ENCODE measurements around the gene FBXO21.
"Not testable (repeated sequence)": the region's sequence is repeated elsewhere in the genome, so short reads cannot be mapped to it uniquely, and the experiment has no call there.

FBXO21 gene

DNA sequence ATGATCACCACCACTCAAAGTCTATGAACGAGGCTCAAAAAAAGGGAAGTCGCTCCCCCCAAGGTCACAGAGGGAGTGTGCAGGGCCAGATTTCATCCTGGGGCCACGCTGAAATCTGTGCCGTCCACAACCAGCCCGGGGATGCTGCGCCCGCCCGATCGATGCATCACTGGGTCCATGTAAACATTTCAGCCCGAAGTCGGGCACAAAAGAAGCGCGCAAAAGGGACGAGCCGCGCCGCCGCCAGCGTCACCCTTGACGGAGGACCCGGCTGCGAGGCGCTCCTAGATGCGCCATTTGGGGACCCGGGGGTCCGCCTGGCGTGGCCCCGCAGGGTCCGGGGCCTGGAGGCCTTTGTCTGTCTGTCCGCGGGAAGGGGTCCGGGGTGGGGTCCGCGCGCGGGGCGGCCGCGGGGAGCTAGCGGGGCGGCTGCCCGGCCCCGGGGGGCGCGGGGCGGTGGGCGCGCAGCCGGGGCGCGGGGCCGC is 503 bp downstream of the FBXO21 start:
- peaks cover 37% of the 10 kb centered on the region for H3K27me3 Mint-ChIP-seq

GRCh38 chr12:117188961-117189724 is 1.1 kb downstream of the FBXO21 start:
- H3K27me3 Mint-ChIP-seq = peaks cover 35% of the 10 kb centered on the region
- H3K36me3 Mint-ChIP-seq (ENCODE audit: low read depth) = peaks cover 35% of the 10 kb centered on the region
- peak overlapping the region; percentile 77 for H3K27ac Mint-ChIP-seq
- peaks cover 19% of the 10 kb centered on the region for H3K4me1 Mint-ChIP-seq (ENCODE audit: low read depth)
- peak overlapping the region; percentile 84 for H3K4me3 Mint-ChIP-seq
- intact Hi-C loops (cut with micrococcal nuclease) = no loop called here
- peaks cover 8% of the 10 kb centered on the region for H3K9me3 Mint-ChIP-seq

More for the DNA sequence above, 503 bp downstream of the FBXO21 start:
- Mint-ChIP-seq H3K9me3 (peaks cover 9% of the 10 kb centered on the region), H3K4me3 (peak overlapping the region; percentile 84), H3K27ac (peak overlapping the region; percentile 77), H3K36me3 (ENCODE audit: low read depth) (peaks cover 29% of the 10 kb centered on the region), H3K4me1 (ENCODE audit: low read depth) (peaks cover 19% of the 10 kb centered on the region)
- intact Hi-C loops (cut with micrococcal nuclease) = no loop called here

- intact Hi-C loops (cut with micrococcal nuclease) = no loop called here
- no peaks in the 10 kb centered on the region for H3K9me3 Mint-ChIP-seq
- no peak overlapping the region for H3K4me3 Mint-ChIP-seq
- peaks cover 19% of the 10 kb centered on the region for H3K4me1 Mint-ChIP-seq (ENCODE audit: low read depth)
- H3K27ac Mint-ChIP-seq = no peak overlapping the region
- peaks cover 29% of the 10 kb centered on the region for H3K27me3 Mint-ChIP-seq
- H3K36me3 Mint-ChIP-seq (ENCODE audit: low read depth) = peaks cover 45% of the 10 kb centered on the region
These were observed 2.1 kb downstream of the FBXO21 start for GRCh38 chr12:117188121-117188665.

DNA sequence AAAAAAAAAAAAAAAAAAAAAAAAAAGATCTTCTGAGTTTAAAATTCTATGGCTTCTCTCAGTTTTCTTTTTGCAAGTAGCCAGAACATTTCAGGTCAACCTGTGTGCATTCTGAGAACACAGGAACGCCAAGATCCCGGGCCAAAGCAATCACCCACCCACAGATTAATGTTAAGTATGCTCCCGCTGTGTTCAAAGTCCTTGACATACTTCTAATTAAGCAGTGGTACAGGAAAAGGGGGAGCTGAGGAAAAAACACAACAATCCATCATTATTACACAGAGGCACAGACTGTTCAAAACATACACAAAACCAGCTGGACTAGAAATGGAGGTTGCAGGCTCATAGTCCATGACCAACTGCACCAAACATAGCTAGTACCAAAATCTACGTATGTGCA is 2.8 kb downstream of the FBXO21 start:
- Mint-ChIP-seq H3K27me3 (peaks cover 21% of the 10 kb centered on the region), H3K9me3 (no peaks in the 10 kb centered on the region), H3K27ac (no peak overlapping the region), H3K4me1 (ENCODE audit: low read depth) (peaks cover 19% of the 10 kb centered on the region), H3K4me3 (no peak overlapping the region), H3K36me3 (ENCODE audit: low read depth) (peaks cover 49% of the 10 kb centered on the region)
- intact Hi-C loops (cut with micrococcal nuclease) = no loop called here

- H3K4me1 Mint-ChIP-seq (ENCODE audit: low read depth) = no peaks in the 10 kb centered on the region
- H3K27ac Mint-ChIP-seq = no peak overlapping the region
- H3K36me3 Mint-ChIP-seq (ENCODE audit: low read depth) = peaks cover 87% of the 10 kb centered on the region
These were observed 7.4 kb downstream of the FBXO21 start for GRCh38 chr12:117182866-117183265.

DNA sequence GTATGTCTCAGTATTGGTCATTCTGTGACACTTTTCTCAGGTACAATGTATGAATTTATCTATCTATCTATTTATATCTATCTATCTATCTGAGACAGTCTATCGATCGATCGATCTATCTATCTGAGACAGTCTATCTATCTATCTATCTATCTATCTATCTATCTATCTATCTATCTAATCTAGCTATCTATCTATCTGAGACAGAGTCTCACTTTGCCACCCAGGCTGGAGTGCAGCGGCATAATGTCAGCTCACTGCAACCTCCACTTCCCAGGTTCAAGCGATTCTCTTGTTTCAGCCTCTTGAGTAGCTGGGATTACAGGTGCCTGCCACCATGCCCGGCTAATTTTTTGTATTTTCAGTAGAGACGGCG is 8.8 kb downstream of the FBXO21 start:
- H3K27me3 Mint-ChIP-seq; H3K4me1 Mint-ChIP-seq (ENCODE audit: low read depth); H3K9me3 Mint-ChIP-seq; intact Hi-C loops (cut with micrococcal nuclease); H3K4me3 Mint-ChIP-seq; H3K27ac Mint-ChIP-seq: not testable (repeated sequence)
- H3K36me3 Mint-ChIP-seq (ENCODE audit: low read depth) = peaks cover 86% of the 10 kb centered on the region

More at GRCh38 chr12:117182866-117183265, 7.4 kb downstream of the FBXO21 start:
- Mint-ChIP-seq H3K4me3 (no peak overlapping the region), H3K9me3 (no peaks in the 10 kb centered on the region), H3K27me3 (no peaks in the 10 kb centered on the region)
- intact Hi-C loops (cut with micrococcal nuclease) = no loop called here

DNA sequence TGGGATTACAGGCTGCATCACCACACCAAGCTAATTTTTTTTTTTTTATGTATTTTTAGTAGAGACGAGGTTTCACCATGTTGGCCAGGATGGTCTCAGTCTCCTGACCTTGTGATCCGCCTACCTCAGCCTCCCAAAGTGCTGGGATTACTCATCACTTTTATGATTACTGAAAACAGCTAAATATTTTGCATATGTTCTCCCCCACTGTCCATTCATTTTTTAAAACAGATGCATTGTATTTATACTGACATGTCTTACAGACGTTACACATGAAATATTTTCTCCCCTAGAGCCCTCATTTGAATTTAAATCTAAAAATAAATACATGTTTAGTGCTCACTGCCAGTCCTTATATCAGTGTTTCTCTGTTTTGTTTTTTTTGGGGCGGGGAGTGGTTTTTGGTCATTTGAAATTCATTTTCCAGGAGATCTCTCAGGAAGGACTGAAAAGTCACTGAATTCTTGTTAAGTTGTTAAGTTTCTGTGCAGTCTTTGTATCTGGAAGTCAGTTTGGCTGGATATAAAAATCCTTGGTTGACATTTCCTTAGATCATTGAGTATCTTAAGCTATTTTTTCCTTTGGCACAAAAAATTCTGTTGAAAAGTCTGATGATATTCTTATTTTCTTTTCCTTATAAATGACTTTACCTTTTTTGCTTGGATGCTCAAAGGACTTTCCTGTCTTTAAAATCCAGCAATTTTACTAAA is 9.4 kb downstream of the FBXO21 start:
- no peak overlapping the region for H3K27ac Mint-ChIP-seq
- intact Hi-C loops (cut with micrococcal nuclease) = no loop called here
- peaks cover 87% of the 10 kb centered on the region for H3K36me3 Mint-ChIP-seq (ENCODE audit: low read depth)
- no peaks in the 10 kb centered on the region for H3K27me3 Mint-ChIP-seq
- H3K4me1 Mint-ChIP-seq (ENCODE audit: low read depth) = no peaks in the 10 kb centered on the region
- no peaks in the 10 kb centered on the region for H3K9me3 Mint-ChIP-seq
- H3K4me3 Mint-ChIP-seq = no peak overlapping the region

DNA sequence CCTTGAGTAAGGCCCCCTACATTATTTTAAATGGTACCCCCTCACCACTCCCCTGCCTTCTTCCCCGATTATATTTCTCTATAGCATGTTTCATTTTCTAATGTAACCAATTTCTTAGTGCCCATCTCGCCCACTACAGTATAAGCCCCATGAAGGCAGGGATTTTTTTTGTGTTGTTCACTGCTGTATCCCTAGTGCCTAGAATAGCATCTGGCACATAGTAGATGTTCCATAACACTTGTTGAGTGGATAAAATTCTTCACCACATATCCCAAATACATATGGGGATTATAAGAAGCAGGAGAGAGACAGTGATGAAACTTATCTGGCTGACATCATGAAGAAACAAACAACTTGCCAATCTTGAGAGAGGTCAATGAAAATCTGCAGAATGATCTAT is 11.5 kb downstream of the FBXO21 start:
- H3K36me3 Mint-ChIP-seq (ENCODE audit: low read depth) = peaks cover 92% of the 10 kb centered on the region
- H3K4me3 Mint-ChIP-seq = no peak overlapping the region
- H3K27me3 Mint-ChIP-seq = no peaks in the 10 kb centered on the region
- no peaks in the 10 kb centered on the region for H3K9me3 Mint-ChIP-seq
- no peaks in the 10 kb centered on the region for H3K4me1 Mint-ChIP-seq (ENCODE audit: low read depth)
- intact Hi-C loops (cut with micrococcal nuclease) = no loop called here
- H3K27ac Mint-ChIP-seq = no peak overlapping the region

DNA sequence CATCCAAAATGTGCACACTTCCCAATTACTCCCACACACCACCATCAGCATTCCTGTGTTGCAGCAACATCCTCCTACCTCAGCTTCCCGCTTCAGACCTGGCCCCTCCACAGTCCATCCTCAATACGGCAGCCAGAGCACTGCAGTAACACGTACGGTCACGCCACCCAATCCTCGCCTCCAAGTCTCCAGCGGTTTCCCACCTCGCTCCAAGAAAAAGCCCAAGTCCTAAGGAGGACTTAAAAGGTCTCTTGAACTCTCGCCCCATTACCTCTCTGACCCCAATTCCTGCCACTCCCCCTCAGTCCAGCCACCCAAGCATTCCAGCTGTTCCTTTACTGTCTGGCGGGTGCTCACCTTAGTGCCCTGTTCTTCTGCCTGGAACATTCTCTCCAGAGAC is 12.0 kb downstream of the FBXO21 start:
- intact Hi-C loops (cut with micrococcal nuclease) = no loop called here
- H3K27ac Mint-ChIP-seq = no peak overlapping the region
- peaks cover 92% of the 10 kb centered on the region for H3K36me3 Mint-ChIP-seq (ENCODE audit: low read depth)
- no peaks in the 10 kb centered on the region for H3K27me3 Mint-ChIP-seq
- H3K9me3 Mint-ChIP-seq = no peaks in the 10 kb centered on the region
- no peaks in the 10 kb centered on the region for H3K4me1 Mint-ChIP-seq (ENCODE audit: low read depth)
- H3K4me3 Mint-ChIP-seq = no peak overlapping the region

GRCh38 chr12:117172168-117172567 is 18.1 kb downstream of the FBXO21 start:
- Mint-ChIP-seq H3K36me3 (ENCODE audit: low read depth) (peaks cover 96% of the 10 kb centered on the region), H3K4me1 (ENCODE audit: low read depth) (no peaks in the 10 kb centered on the region), H3K9me3 (no peaks in the 10 kb centered on the region), H3K27me3 (no peaks in the 10 kb centered on the region), H3K4me3 (no peak overlapping the region), H3K27ac (no peak overlapping the region)
- intact Hi-C loops (cut with micrococcal nuclease) = no loop called here

- no peaks in the 10 kb centered on the region for H3K27me3 Mint-ChIP-seq
- no peaks in the 10 kb centered on the region for H3K4me1 Mint-ChIP-seq (ENCODE audit: low read depth)
- no peak overlapping the region for H3K4me3 Mint-ChIP-seq
- peaks cover 96% of the 10 kb centered on the region for H3K36me3 Mint-ChIP-seq (ENCODE audit: low read depth)
- H3K9me3 Mint-ChIP-seq = no peaks in the 10 kb centered on the region
- no peak overlapping the region for H3K27ac Mint-ChIP-seq
- intact Hi-C loops (cut with micrococcal nuclease) = no loop called here
These were observed 18.6 kb downstream of the FBXO21 start for GRCh38 chr12:117171499-117172162.

- Mint-ChIP-seq H3K9me3 (no peaks in the 10 kb centered on the region), H3K36me3 (ENCODE audit: low read depth) (peaks cover 96% of the 10 kb centered on the region), H3K4me3 (no peak overlapping the region), H3K4me1 (ENCODE audit: low read depth) (no peaks in the 10 kb centered on the region), H3K27ac (no peak overlapping the region), H3K27me3 (no peaks in the 10 kb centered on the region)
- intact Hi-C loops (cut with micrococcal nuclease) = no loop called here
These were observed 20.7 kb downstream of the FBXO21 start for GRCh38 chr12:117169548-117169947.

GRCh38 chr12:117168976-117169375 is 21.3 kb downstream of the FBXO21 start:
- H3K4me3 Mint-ChIP-seq = no peak overlapping the region
- H3K36me3 Mint-ChIP-seq (ENCODE audit: low read depth) = peaks cover 96% of the 10 kb centered on the region
- H3K9me3 Mint-ChIP-seq = no peaks in the 10 kb centered on the region
- H3K4me1 Mint-ChIP-seq (ENCODE audit: low read depth) = no peaks in the 10 kb centered on the region
- H3K27ac Mint-ChIP-seq = no peak overlapping the region
- intact Hi-C loops (cut with micrococcal nuclease) = no loop called here
- no peaks in the 10 kb centered on the region for H3K27me3 Mint-ChIP-seq

GRCh38 chr12:117167769-117168168 is 22.5 kb downstream of the FBXO21 start:
- Mint-ChIP-seq H3K9me3 (no peaks in the 10 kb centered on the region), H3K27ac (no peak overlapping the region), H3K27me3 (no peaks in the 10 kb centered on the region), H3K4me3 (no peak overlapping the region), H3K4me1 (ENCODE audit: low read depth) (no peaks in the 10 kb centered on the region), H3K36me3 (ENCODE audit: low read depth) (peaks cover 96% of the 10 kb centered on the region)
- intact Hi-C loops (cut with micrococcal nuclease) = no loop called here

Data from dendritic cell treated with granulocyte-macrophage colony-stimulating factor and Interleukin-4, amounts not matched to agents 40 ng/mL and 50 ng/mL, for 4 days (primary cell).